Activated T-helper 2 cell treated with anti-CD3 and anti-CD28 coated beads, Interferon-gamma antibody, Interleukin-2, Interleukin-4, amounts not matched to agents 10 μg/mL and 5 μg/mL and 100 μg/mL, durations not matched to agents 14 hours and 24 hours and 36 hours (primary cell): ENCODE measurements around the gene CYP2B6. TPM values are rescaled to one million over a fixed set of nuclear protein-coding genes. Genes with fewer than 3 reads are reported as not detected.
"Not testable (repeated sequence)": the region's sequence is repeated elsewhere in the genome, so short reads cannot be mapped to it uniquely, and the experiment has no call there.

Experiments used
- DNase-seq: peaks from one replicate; pipeline ENCODE4 v3.0.0; 2021; ENCODE audit warnings: low spot score
- H3K27ac Mint-ChIP-seq: one replicate; pipeline ENCODE4 v1.8.0; 2021; ENCODE audit warnings: mixed read lengths
- H3K27me3 Mint-ChIP-seq: one replicate; pipeline ENCODE4 v1.8.0; 2021; ENCODE audit warnings: low read depth, mixed read lengths
- H3K36me3 Mint-ChIP-seq: one replicate; pipeline ENCODE4 v1.8.0; 2021; ENCODE audit warnings: low read depth, mixed read lengths
- H3K4me1 Mint-ChIP-seq: one replicate; pipeline ENCODE4 v1.8.0; 2021; ENCODE audit warnings: low read depth, mixed read lengths
- H3K4me3 Mint-ChIP-seq: one replicate; pipeline ENCODE4 v1.8.0; 2021; ENCODE audit warnings: low read depth, mild to moderate bottlenecking, moderate library complexity, mixed read lengths
- H3K9me3 Mint-ChIP-seq: one replicate; pipeline ENCODE4 v1.8.0; 2021; ENCODE audit warnings: mixed read lengths
- intact Hi-C: fragments of 100-400 bp; cut with micrococcal nuclease; formaldehyde crosslinking; loops from one replicate; pipeline ENCODE4 v1.15.1; 2023
- total RNA-seq: library from RNA; stranded (reverse); gene quantifications from 2 replicates; pipeline ENCODE4 v1.2.3, GENCODE V29; 2022

CYP2B6 gene
- total RNA-seq, 1 donor from 2014 or later, result not detected

GRCh38 chr19:40999018-40999417 lies 7.9 kb downstream of the CYP2B6 start:
- DNase-seq, H3K9me3 Mint-ChIP-seq, H3K36me3 Mint-ChIP-seq, intact Hi-C loops, H3K4me1 Mint-ChIP-seq, H3K27ac Mint-ChIP-seq, H3K4me3 Mint-ChIP-seq, H3K27me3 Mint-ChIP-seq: not testable (repeated sequence)

GRCh38 chr19:41000310-41000737 lies 9.2 kb downstream of the CYP2B6 start:
- intact Hi-C loops, result no loop called here
- no peak overlapping the region for H3K4me3 Mint-ChIP-seq
- peaks cover 4% of the 10 kb centered on the region for H3K9me3 Mint-ChIP-seq
- H3K27me3 Mint-ChIP-seq, result peaks cover 7% of the 10 kb centered on the region
- H3K4me1 Mint-ChIP-seq, result no peaks in the 10 kb centered on the region
- no peak overlapping the region for H3K27ac Mint-ChIP-seq
- H3K36me3 Mint-ChIP-seq, result no peaks in the 10 kb centered on the region
- no peak for DNase-seq

DNA sequence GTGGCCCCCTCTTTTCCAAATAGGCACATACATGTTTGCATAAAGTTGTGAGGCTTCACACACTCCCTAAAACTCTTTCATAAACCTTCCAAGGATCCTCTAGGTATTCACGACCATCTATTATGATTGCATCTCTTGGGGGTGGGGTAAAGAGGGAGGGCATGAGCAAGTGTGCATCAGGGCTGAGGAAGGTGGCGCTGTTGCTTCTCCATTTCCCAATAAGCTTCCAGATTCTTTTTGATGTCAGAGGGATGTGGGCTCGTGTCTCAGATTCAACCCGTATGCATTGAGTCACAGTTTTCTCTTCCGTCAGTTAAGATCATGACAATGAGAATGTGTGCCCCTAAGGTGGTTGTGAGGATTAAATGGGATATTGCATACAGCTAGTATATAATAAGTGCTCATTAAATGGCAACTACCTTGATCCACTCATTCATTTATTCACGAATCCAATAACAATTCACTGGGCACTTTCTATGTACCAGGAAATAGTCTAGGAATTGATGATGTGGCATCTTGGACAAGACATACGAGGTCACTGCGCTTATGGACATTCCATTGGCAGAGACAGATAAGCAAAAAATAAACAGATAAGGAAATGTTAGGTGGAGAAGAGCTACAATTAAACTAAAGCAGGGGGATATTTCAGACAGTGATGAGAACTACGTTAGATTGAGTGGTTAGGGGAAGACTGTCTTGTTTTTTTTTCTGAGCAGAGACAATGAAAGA lies 10.3 kb downstream of the CYP2B6 start:
- Mint-ChIP-seq H3K4me3 (no peak overlapping the region), H3K4me1 (no peaks in the 10 kb centered on the region), H3K27ac (no peak overlapping the region), H3K27me3 (peaks cover 9% of the 10 kb centered on the region), H3K36me3 (no peaks in the 10 kb centered on the region), H3K9me3 (peaks cover 4% of the 10 kb centered on the region)
- DNase-seq, result no peak
- intact Hi-C loops, result no loop called here

DNA sequence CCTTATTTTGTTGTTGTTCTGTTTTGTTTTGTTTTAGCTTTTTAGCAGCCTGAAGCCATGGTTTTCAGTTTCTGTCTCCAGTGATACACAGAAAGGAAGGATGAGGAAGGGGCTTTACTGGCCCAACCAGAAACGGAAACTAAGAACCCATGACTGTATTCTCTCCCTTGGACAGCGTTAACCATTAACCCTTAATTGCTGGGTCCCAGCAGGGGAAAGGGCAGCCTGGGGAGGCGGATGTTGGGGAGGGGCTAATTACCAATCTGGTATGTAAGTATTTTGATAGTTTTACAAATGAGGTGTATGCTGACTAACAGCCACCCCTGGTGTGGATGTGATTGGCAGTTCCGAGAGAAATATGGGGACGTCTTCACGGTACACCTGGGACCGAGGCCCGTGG lies 12.6 kb downstream of the CYP2B6 start:
- H3K27ac Mint-ChIP-seq, DNase-seq, H3K4me1 Mint-ChIP-seq, H3K36me3 Mint-ChIP-seq, intact Hi-C loops, H3K4me3 Mint-ChIP-seq, H3K9me3 Mint-ChIP-seq: not testable (repeated sequence)
- peaks cover 15% of the 10 kb centered on the region for H3K27me3 Mint-ChIP-seq

DNA sequence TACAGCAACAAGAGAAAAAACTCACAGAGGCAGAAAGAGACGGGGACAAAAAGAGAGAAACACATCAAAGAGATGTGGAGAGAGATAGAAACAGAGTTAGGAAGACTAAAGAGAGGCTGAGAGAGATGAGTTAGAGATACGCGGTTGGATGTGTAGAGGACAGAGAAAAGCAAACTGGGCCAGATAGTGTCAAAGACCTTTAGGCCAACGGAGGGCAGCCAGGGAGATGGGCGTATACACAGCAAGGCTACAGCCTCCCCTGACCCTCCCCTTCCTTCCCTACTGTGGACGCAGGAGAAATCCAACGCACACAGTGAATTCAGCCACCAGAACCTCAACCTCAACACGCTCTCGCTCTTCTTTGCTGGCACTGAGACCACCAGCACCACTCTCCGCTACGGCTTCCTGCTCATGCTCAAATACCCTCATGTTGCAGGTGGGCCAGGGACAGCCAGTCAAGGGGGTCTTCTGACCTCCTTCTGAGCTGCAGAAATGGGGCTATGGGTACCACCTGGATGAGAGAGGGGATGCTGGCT lies 18.7 kb downstream of the CYP2B6 start:
- H3K4me3 Mint-ChIP-seq, result no peak overlapping the region
- no peaks in the 10 kb centered on the region for H3K4me1 Mint-ChIP-seq
- no peaks in the 10 kb centered on the region for H3K9me3 Mint-ChIP-seq
- no peak overlapping the region for H3K27ac Mint-ChIP-seq
- H3K36me3 Mint-ChIP-seq, result no peaks in the 10 kb centered on the region
- H3K27me3 Mint-ChIP-seq, result peaks cover 37% of the 10 kb centered on the region
- DNase-seq, result no peak
- intact Hi-C loops, result no loop called here

GRCh38 chr19:41013359-41013758 lies 22.3 kb downstream of the CYP2B6 start:
- H3K4me1 Mint-ChIP-seq, result no peaks in the 10 kb centered on the region
- DNase-seq, result no peak
- intact Hi-C loops, result no loop called here
- no peak overlapping the region for H3K4me3 Mint-ChIP-seq
- no peaks in the 10 kb centered on the region for H3K9me3 Mint-ChIP-seq
- no peaks in the 10 kb centered on the region for H3K36me3 Mint-ChIP-seq
- H3K27ac Mint-ChIP-seq, result no peak overlapping the region
- H3K27me3 Mint-ChIP-seq, result peaks cover 35% of the 10 kb centered on the region

GRCh38 chr19:41014643-41015042 lies 23.6 kb downstream of the CYP2B6 start:
- no peaks in the 10 kb centered on the region for H3K9me3 Mint-ChIP-seq
- no peak overlapping the region for H3K27ac Mint-ChIP-seq
- H3K4me1 Mint-ChIP-seq, result no peaks in the 10 kb centered on the region
- no peak for DNase-seq
- no peaks in the 10 kb centered on the region for H3K36me3 Mint-ChIP-seq
- intact Hi-C loops, result no loop called here
- peaks cover 29% of the 10 kb centered on the region for H3K27me3 Mint-ChIP-seq
- H3K4me3 Mint-ChIP-seq, result no peak overlapping the region

- H3K27me3 Mint-ChIP-seq, result peaks cover 21% of the 10 kb centered on the region
- H3K36me3 Mint-ChIP-seq, result no peaks in the 10 kb centered on the region
- intact Hi-C loops, result no loop called here
- H3K4me1 Mint-ChIP-seq, result no peaks in the 10 kb centered on the region
- H3K4me3 Mint-ChIP-seq, result no peak overlapping the region
- H3K27ac Mint-ChIP-seq, result no peak overlapping the region
- DNase-seq, result no peak
- no peaks in the 10 kb centered on the region for H3K9me3 Mint-ChIP-seq
Measured at GRCh38 chr19:41016488-41017071, 25.5 kb downstream of the CYP2B6 start.

- Mint-ChIP-seq H3K9me3 (no peaks in the 10 kb centered on the region), H3K4me3 (no peak overlapping the region), H3K27me3 (peaks cover 13% of the 10 kb centered on the region), H3K27ac (no peak overlapping the region), H3K4me1 (no peaks in the 10 kb centered on the region), H3K36me3 (no peaks in the 10 kb centered on the region)
- DNase-seq, result no peak
- intact Hi-C loops, result no loop called here
Measured at GRCh38 chr19:41018736-41019290, 27.7 kb downstream of the CYP2B6 start.

GRCh38 chr19:41019346-41019745 lies 28.3 kb downstream of the CYP2B6 start:
- Mint-ChIP-seq H3K27me3 (peaks cover 13% of the 10 kb centered on the region), H3K27ac (no peak overlapping the region), H3K36me3 (no peaks in the 10 kb centered on the region), H3K4me3 (no peak overlapping the region), H3K4me1 (no peaks in the 10 kb centered on the region), H3K9me3 (no peaks in the 10 kb centered on the region)
- intact Hi-C loops, result no loop called here
- no peak for DNase-seq

DNA sequence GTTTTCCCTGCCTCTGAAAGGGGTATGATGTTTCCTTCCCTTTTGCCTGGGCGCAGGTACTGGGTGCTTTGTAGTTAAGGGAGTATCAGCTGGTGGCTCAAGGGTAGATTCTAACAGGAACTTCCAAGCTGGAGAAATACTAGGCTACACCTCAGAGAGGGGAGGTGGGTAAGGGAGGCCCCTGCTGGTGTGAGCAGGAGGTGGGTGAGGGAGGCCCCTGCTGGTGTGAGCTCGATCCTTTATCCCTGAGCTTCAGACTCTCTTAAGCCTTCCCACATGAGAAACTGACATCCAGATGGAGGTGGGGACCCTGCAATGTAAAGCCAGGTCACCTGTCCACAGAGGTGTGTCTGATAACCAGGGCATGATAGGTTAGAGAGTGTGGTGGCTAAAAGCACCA lies 32.1 kb downstream of the CYP2B6 start:
- no peak overlapping the region for H3K4me3 Mint-ChIP-seq

GRCh38 chr19:41025411-41025810 lies 34.3 kb downstream of the CYP2B6 start:
- Mint-ChIP-seq H3K27ac (no peak overlapping the region), H3K4me3 (no peak overlapping the region), H3K4me1 (no peaks in the 10 kb centered on the region), H3K36me3 (no peaks in the 10 kb centered on the region), H3K27me3 (peaks cover 29% of the 10 kb centered on the region), H3K9me3 (no peaks in the 10 kb centered on the region)
- DNase-seq, result no peak
- intact Hi-C loops, result no loop called here

More for the DNA sequence above, 32.1 kb downstream of the CYP2B6 start:
- DNase-seq, result no peak
- no peaks in the 10 kb centered on the region for H3K9me3 Mint-ChIP-seq
- H3K27me3 Mint-ChIP-seq, result peaks cover 19% of the 10 kb centered on the region
- intact Hi-C loops, result no loop called here
- no peaks in the 10 kb centered on the region for H3K36me3 Mint-ChIP-seq
- no peaks in the 10 kb centered on the region for H3K4me1 Mint-ChIP-seq
- H3K27ac Mint-ChIP-seq, result no peak overlapping the region

DNA sequence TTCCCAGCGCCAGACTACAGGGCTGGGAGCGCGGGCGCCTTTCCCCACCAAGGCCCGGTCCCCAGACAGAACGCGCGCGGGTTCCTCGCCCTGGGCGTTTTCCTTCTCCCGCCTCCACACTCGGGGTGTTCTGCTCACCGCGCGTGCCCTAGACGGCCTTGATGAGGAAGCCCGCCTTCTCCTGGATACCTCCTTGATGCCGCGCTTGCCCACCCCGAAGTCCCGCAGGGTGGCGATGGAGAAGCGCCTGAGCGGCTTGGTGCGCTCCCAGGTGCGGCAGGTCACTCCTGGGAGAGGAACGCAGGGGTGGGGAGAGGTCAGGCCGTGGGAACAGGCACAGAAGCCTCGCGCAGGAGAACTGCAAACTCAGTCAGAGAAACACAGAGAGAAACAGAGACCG lies 34.8 kb downstream of the CYP2B6 start:
- H3K27me3 Mint-ChIP-seq, result peaks cover 29% of the 10 kb centered on the region
- intact Hi-C loops, result no loop called here

More for the DNA sequence above, 34.8 kb downstream of the CYP2B6 start:
- Mint-ChIP-seq H3K27ac (no peak overlapping the region), H3K4me1 (no peaks in the 10 kb centered on the region), H3K36me3 (no peaks in the 10 kb centered on the region), H3K4me3 (no peak overlapping the region), H3K9me3 (no peaks in the 10 kb centered on the region)
- DNase-seq, result no peak
